Heart right ventricle (tissue), 16 donors: Measurements from ENCODE around the gene SLC9C2. TPM values are rescaled to one million over a fixed set of nuclear protein-coding genes. Genes with fewer than 3 reads are reported as not detected.

Source experiments
- ATAC-seq, 8 donors: fragments of 200-7000 bp; cut with Tn5 transposase; one replicate each; pipeline ENCODE4 v1.9.1; 2020; ENCODE audit warnings: mild to moderate bottlenecking in 8 of 8, moderate library complexity in 8 of 8, moderate number of reproducible peaks in 1 of 8
- DNase-seq, 2 donors: peaks; one replicate each; pipeline ENCODE4 v3.0.0-alpha.2; 2020
- H3K27ac ChIP-seq, 10 donors: fragments of 200-600 bp; sonication (generic) in 2 of 10; one replicate each; pipeline versions ENCODE4 v1.5.0 to v1.8.0; 2020 to 2022; ENCODE audit warnings: mild to moderate bottlenecking in 3 of 10
- H3K27me3 ChIP-seq, 7 donors: fragments of 200-600 bp; one replicate each; pipeline ENCODE4 v1.8.0; 2021 to 2022; ENCODE audit warnings: mild to moderate bottlenecking in 2 of 7
- H3K36me3 ChIP-seq, 9 donors: fragments of 200-600 bp; sonication (generic) in 1 of 9; one replicate each; pipeline versions ENCODE4 v1.5.0 to v1.8.0; 2020 to 2022; ENCODE audit warnings: mild to moderate bottlenecking in 2 of 9
- H3K4me1 ChIP-seq, 9 donors: fragments of 200-600 bp; sonication (generic) in 1 of 9; one replicate each; pipeline versions ENCODE4 v1.5.0 to v1.8.0; 2020 to 2022; ENCODE audit warnings: mild to moderate bottlenecking in 4 of 9
- H3K4me3 ChIP-seq, 10 donors: fragments of 200-600 bp; sonication (generic) in 2 of 10; one replicate each; pipeline versions ENCODE4 v1.5.0 to v1.8.0; 2020 to 2022; ENCODE audit warnings: mild to moderate bottlenecking in 7 of 10, moderate library complexity in 2 of 10
- H3K9me3 ChIP-seq, 11 donors: fragments of 200-600 bp in 10 of 11; sonication (generic) in 2 of 11; one replicate each; pipeline versions ENCODE4 v1.5.0 to v1.8.0; 2013 to 2022; ENCODE audit warnings: mild to moderate bottlenecking in 2 of 11, control low read depth in 1 of 11, moderate library complexity in 1 of 11
- WGBS, 2 donors: extraction: QIAGEN DNeasy Blood & Tissue Kit; methylation state at CpG; one replicate each; pipeline ENCODE4 v1.1.7; 2013; ENCODE audit warnings: inconsistent platforms in 1 of 2; 5-methylcytosine and 5-hydroxymethylcytosine counted together
- intact Hi-C, 10 donors: fragments of 100-400 bp; cut with DNase I; formaldehyde crosslinking; loops; one replicate each; pipeline versions ENCODE4 v1.11.1 to v1.14.2; 2022
- polyA plus RNA-seq, 2 donors: library from polyadenylated mRNA; stranded (reverse); fragments of 200-250 nt; gene quantifications; one replicate each; pipeline ENCODE4 v1.2.3, GENCODE V29; 2013
- total RNA-seq, 10 donors: library from RNA; stranded (reverse); fragmentation: NEBNext Ultra II Directional in 3 of 10; extraction: Animal tissue kit (Norgen Biotek cat#: 25700) in 3 of 10; gene quantifications; one replicate each; pipeline versions ENCODE4 v1.2.1 to v1.2.4, GENCODE V29; 2021 to 2023
- TF ChIP-seq, protein P1 (sequence below), 9 donors: fragments of 200-600 bp; sonication (generic) in 2 of 9; IDR thresholded peaks; one replicate each; pipeline versions ENCODE4 v1.5.0 to v1.8.0; 2021 to 2022; ENCODE audit warnings: antibody characterized with exemption in 9 of 9, mild to moderate bottlenecking in 5 of 9, moderate library complexity in 1 of 9
- donor health status: Arrhythmogenic right ventricular cardiomyopathy.
- donor health status: ischemic (EF 13 %, LVEDD 7.1; RV severe dilation, severe dysfunction).
- donor health status: healthy with polysubstance abuse.
- donor health status: DM: no; HTN: yes; CAD: no.
- donor health status: DM: no; HTN: no; CAD: no.
- donor health status: ischemic (EF 25% LVEDD 6.9; RV normal size, moderate dysfunction).
- donor health status: ischemic (EF 25% LVEDD 5.7; RV mildly dilated, moderate dysfunction).
- donor health status: healthy.
- donor health status: DM: yes; HTN: yes; CAD: no.
- donor health status: Ischemic cardiomyopathy.
- donor health status: ischemic (EF 35%, LVEDD 5.7; RV mildly dilated, moderate dysfunction).
- donor health status: nonischemic (EF 11% LVEDD 7.7; RV severe dilation, severe dysfunction).
- donor health status: DM: yes; HTN: yes; CAD: no.
- donor health status: PGD.
- donor health status: ischemic (EF 29% LVEDD 5.4; RV normal size, mild dysfunction).
- donor health status: nonischemic (EF 23%, LVEDD 6.1; RV moderate dilation, normal function).

Gene SLC9C2
- total and polyA plus RNA-seq, 12 donors, result 0.04 to 2.0 (median 0.43) TPM; not detected in 7

GRCh38 chr1:173560285-173560880 lies 42.5 kb downstream of the SLC9C2 start:
- intact Hi-C loops, result no loop called here
- ATAC-seq (peak in 1 of 8 donors; percentile 56), DNase-seq (no peak)
- Histone ChIP-seq H3K9me3 (peaks cover 0 to 16% (median 0%) of the 10 kb centered on the region in 11 donors), H3K27me3 (no peaks in the 10 kb centered on the region), H3K27ac (no peak overlapping the region), H3K4me3 (no peak overlapping the region), H3K4me1 (no peaks in the 10 kb centered on the region), H3K36me3 (no peaks in the 10 kb centered on the region)
- WGBS, 2 donors, result 82 to 83% methylated on average over 3 of the region's 3 CpGs
- TF ChIP-seq, protein P1, sequence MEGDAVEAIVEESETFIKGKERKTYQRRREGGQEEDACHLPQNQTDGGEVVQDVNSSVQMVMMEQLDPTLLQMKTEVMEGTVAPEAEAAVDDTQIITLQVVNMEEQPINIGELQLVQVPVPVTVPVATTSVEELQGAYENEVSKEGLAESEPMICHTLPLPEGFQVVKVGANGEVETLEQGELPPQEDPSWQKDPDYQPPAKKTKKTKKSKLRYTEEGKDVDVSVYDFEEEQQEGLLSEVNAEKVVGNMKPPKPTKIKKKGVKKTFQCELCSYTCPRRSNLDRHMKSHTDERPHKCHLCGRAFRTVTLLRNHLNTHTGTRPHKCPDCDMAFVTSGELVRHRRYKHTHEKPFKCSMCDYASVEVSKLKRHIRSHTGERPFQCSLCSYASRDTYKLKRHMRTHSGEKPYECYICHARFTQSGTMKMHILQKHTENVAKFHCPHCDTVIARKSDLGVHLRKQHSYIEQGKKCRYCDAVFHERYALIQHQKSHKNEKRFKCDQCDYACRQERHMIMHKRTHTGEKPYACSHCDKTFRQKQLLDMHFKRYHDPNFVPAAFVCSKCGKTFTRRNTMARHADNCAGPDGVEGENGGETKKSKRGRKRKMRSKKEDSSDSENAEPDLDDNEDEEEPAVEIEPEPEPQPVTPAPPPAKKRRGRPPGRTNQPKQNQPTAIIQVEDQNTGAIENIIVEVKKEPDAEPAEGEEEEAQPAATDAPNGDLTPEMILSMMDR (IDR thresholded peaks at IDR 0.05), result no peak

- Histone ChIP-seq H3K4me1 (peaks cover 0 to 3% (median 0%) of the 10 kb centered on the region in 9 donors), H3K27ac (no peak overlapping the region), H3K9me3 (no peaks in the 10 kb centered on the region), H3K4me3 (no peak overlapping the region), H3K36me3 (no peaks in the 10 kb centered on the region), H3K27me3 (no peaks in the 10 kb centered on the region)
- intact Hi-C loops, result no loop called here
- WGBS, 2 donors, result 68 to 76% methylated on average over 5 of the region's 5 CpGs
- ATAC-seq (no peak), DNase-seq (no peak)
- TF ChIP-seq, protein P1 (IDR thresholded peaks at IDR 0.05), result no peak
Measured at GRCh38 chr1:173555651-173556305, 47.1 kb downstream of the SLC9C2 start.

GRCh38 chr1:173554541-173555250 lies 48.2 kb downstream of the SLC9C2 start:
- H3K4me1 ChIP-seq, result peaks cover 0 to 3% (median 0%) of the 10 kb centered on the region in 9 donors
- TF ChIP-seq, protein P1 (IDR thresholded peaks at IDR 0.05), result no peak
- no peaks in the 10 kb centered on the region for H3K27me3 ChIP-seq
- H3K4me3 ChIP-seq, result no peak overlapping the region
- H3K36me3 ChIP-seq, result no peaks in the 10 kb centered on the region
- 88 to 91% methylated on average over 6 of the region's 6 CpGs for WGBS, 2 donors
- DNase-seq (no peak), ATAC-seq (no peak)
- no peak overlapping the region for H3K27ac ChIP-seq
- H3K9me3 ChIP-seq, result no peaks in the 10 kb centered on the region
- intact Hi-C loops, result no loop called here

DNA sequence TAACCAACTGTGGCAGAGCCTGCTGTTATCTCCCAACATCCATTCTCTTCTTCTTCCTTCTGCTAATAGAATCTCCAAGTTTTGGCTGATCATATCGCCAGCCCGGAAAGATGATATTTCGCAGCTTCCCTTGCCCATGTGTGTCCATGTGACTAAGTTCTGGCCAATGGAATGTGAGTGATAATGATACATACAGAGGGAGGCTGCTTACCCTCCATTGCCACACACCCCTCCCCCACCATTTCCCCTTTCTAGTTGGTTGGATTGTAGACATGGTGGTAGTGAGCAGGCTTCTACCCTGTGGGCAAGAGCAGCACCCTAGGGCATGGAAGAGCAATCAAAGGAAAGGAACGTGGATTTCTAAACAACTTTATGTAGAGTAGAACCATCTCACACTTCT lies 48.8 kb downstream of the SLC9C2 start:
- H3K4me3 ChIP-seq, result no peak overlapping the region
- WGBS, 2 donors, result 71 to 96% methylated on average over 4 of the region's 4 CpGs
- no peak overlapping the region for H3K27ac ChIP-seq
- H3K27me3 ChIP-seq, result no peaks in the 10 kb centered on the region
- ATAC-seq (no peak), DNase-seq (no peak)
- H3K9me3 ChIP-seq, result no peaks in the 10 kb centered on the region
- peaks cover 0 to 3% (median 0%) of the 10 kb centered on the region in 9 donors for H3K4me1 ChIP-seq
- H3K36me3 ChIP-seq, result no peaks in the 10 kb centered on the region
- TF ChIP-seq, protein P1 (IDR thresholded peaks at IDR 0.05), result no peak
- intact Hi-C loops, result no loop called here
